Measurements from ENCODE around the gene SMYD4. TPM values are rescaled to one million over a fixed set of nuclear protein-coding genes. Genes with fewer than 3 reads are reported as not detected.

The SMYD4 gene
- total RNA-seq, 1 experiment from 2014 or later = 9.3 TPM

DNA sequence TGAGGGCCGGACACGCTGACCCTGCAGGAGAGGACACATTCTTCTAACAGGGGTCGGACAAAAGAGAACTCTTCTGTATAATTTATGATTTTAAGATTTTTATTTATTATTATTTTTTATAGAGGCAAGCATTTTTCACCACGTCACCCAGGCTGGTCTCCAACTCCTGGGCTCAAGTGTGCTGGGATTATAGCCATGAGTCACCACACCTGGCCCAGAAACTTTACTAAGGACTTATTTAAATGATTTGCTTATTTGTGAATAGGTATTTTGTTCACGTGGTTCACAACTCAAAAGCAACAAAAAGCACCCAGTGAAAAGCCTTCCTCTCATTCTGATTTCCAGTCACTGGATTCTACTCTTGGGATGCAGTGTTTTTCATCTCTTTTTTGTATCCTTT lies 70.2 kb downstream of the SMYD4 start:
- no peaks in the 10 kb centered on the region for H3F3A ChIP-seq (ENCODE audit: low read length, unreplicated experiment)
- no peaks in the 10 kb centered on the region for H3K36me3 ChIP-seq (ENCODE audit: low read depth, low read length)
- H3K9me2 ChIP-seq (replicated peaks; ENCODE audit: low read length) = no peaks in the 10 kb centered on the region
- H3K4me3 ChIP-seq (ENCODE audit: low read length) = no peak overlapping the region
- H3K9me3 ChIP-seq (ENCODE audit: low read length) = no peaks in the 10 kb centered on the region
- intact Hi-C loops (cut with micrococcal nuclease) = no loop called here
- no peak overlapping the region for H3K9ac ChIP-seq (ENCODE audit: low read length)
- H3K79me2 ChIP-seq (ENCODE audit: low read length) = no peaks in the 10 kb centered on the region
- DNase-seq = peak; percentile 53
- ChIA-PET CTCF (no interaction called here), POLR2A (ENCODE audit: unreplicated experiment) (no interaction called here)
- H3K4me1 ChIP-seq (ENCODE audit: insufficient read depth, low read length) = no peaks in the 10 kb centered on the region
- TF ChIP-seq EZH2phosphoT487 (IDR thresholded peaks at IDR 0.05; ENCODE audit: borderline replicate concordance, low read length) (no peak), EZH2 (IDR thresholded peaks at IDR 0.05; ENCODE audit: low read length, unreplicated experiment) (no peak)
- TF ChIP-seq, protein P1, sequence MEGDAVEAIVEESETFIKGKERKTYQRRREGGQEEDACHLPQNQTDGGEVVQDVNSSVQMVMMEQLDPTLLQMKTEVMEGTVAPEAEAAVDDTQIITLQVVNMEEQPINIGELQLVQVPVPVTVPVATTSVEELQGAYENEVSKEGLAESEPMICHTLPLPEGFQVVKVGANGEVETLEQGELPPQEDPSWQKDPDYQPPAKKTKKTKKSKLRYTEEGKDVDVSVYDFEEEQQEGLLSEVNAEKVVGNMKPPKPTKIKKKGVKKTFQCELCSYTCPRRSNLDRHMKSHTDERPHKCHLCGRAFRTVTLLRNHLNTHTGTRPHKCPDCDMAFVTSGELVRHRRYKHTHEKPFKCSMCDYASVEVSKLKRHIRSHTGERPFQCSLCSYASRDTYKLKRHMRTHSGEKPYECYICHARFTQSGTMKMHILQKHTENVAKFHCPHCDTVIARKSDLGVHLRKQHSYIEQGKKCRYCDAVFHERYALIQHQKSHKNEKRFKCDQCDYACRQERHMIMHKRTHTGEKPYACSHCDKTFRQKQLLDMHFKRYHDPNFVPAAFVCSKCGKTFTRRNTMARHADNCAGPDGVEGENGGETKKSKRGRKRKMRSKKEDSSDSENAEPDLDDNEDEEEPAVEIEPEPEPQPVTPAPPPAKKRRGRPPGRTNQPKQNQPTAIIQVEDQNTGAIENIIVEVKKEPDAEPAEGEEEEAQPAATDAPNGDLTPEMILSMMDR (conservative IDR thresholded peaks at IDR 0.05; ENCODE audit: low read depth, low read length) = no peak
- no peak overlapping the region for H3K27ac ChIP-seq (ENCODE audit: low read length)
- no TSS peak for BruUV-seq (replicated peaks)
- no peaks in the 10 kb centered on the region for H4K20me1 ChIP-seq (ENCODE audit: low read length)
- no peak overlapping the region for H3K4me2 ChIP-seq (ENCODE audit: low read length)
- no peak overlapping the region for H2AFZ ChIP-seq (ENCODE audit: low read length)
- H3K27me3 ChIP-seq (ENCODE audit: low read length) = no peaks in the 10 kb centered on the region
- 0 out of 2 replicates have a peak, but pooled peaks have one; percentile 45 for ATAC-seq

GRCh38 chr17:1758807-1759206 lies 70.9 kb downstream of the SMYD4 start:
- Histone ChIP-seq H2AFZ (ENCODE audit: low read length) (no peak overlapping the region), H3K36me3 (ENCODE audit: low read depth, low read length) (no peaks in the 10 kb centered on the region), H3K9ac (ENCODE audit: low read length) (no peak overlapping the region), H4K20me1 (ENCODE audit: low read length) (no peaks in the 10 kb centered on the region), H3F3A (ENCODE audit: low read length, unreplicated experiment) (no peaks in the 10 kb centered on the region), H3K27me3 (ENCODE audit: low read length) (no peaks in the 10 kb centered on the region), H3K4me1 (ENCODE audit: insufficient read depth, low read length) (no peaks in the 10 kb centered on the region), H3K4me2 (ENCODE audit: low read length) (no peak overlapping the region), H3K9me3 (ENCODE audit: low read length) (no peaks in the 10 kb centered on the region), H3K79me2 (ENCODE audit: low read length) (no peaks in the 10 kb centered on the region), H3K27ac (ENCODE audit: low read length) (no peak overlapping the region), H3K4me3 (ENCODE audit: low read length) (no peak overlapping the region), H3K9me2 (replicated peaks; ENCODE audit: low read length) (no peaks in the 10 kb centered on the region)
- TF ChIP-seq, protein P1 (conservative IDR thresholded peaks at IDR 0.05; ENCODE audit: low read depth, low read length) = no peak
- TF ChIP-seq EZH2phosphoT487 (IDR thresholded peaks at IDR 0.05; ENCODE audit: borderline replicate concordance, low read length) = no peak
- TF ChIP-seq EZH2 (IDR thresholded peaks at IDR 0.05; ENCODE audit: low read length, unreplicated experiment) = no peak
- ChIA-PET CTCF (no interaction called here), POLR2A (ENCODE audit: unreplicated experiment) (no interaction called here)
- intact Hi-C loops (cut with micrococcal nuclease) = no loop called here
- ATAC-seq (no peak), DNase-seq (no peak)
- no TSS peak for BruUV-seq (replicated peaks)

DNA sequence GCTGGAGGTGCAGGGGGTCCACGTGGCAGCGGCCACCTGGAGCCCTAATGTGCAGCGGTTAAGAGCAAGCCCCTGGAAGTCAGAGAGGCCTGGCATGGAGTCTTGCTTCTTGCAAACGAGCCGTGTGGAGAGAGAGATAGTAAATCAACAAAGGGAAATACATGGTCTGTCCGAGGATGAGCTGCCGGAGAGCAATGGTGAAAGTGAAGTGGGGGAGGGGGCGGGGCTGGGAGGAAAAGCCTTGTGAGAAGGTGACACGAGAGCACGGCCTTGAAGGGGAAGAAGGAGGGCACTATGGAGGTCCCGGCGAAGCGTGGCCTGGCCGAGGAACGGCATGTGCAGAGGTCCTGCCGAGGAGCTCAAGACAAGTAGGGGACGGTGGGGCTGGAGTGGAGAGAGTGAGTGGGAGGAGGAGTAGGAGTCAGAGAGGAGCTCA lies 73.9 kb downstream of the SMYD4 start:
- Histone ChIP-seq H3K27ac (ENCODE audit: low read length) (no peak overlapping the region), H3K9ac (ENCODE audit: low read length) (no peak overlapping the region), H3K4me2 (ENCODE audit: low read length) (no peak overlapping the region), H2AFZ (ENCODE audit: low read length) (no peak overlapping the region), H3K27me3 (ENCODE audit: low read length) (no peaks in the 10 kb centered on the region), H3F3A (ENCODE audit: low read length, unreplicated experiment) (no peaks in the 10 kb centered on the region), H3K4me3 (ENCODE audit: low read length) (no peak overlapping the region), H3K4me1 (ENCODE audit: insufficient read depth, low read length) (peaks cover 14% of the 10 kb centered on the region), H4K20me1 (ENCODE audit: low read length) (no peaks in the 10 kb centered on the region), H3K36me3 (ENCODE audit: low read depth, low read length) (no peaks in the 10 kb centered on the region), H3K9me3 (ENCODE audit: low read length) (no peaks in the 10 kb centered on the region), H3K79me2 (ENCODE audit: low read length) (no peaks in the 10 kb centered on the region), H3K9me2 (replicated peaks; ENCODE audit: low read length) (no peaks in the 10 kb centered on the region)
- ChIA-PET CTCF (no interaction called here), POLR2A (ENCODE audit: unreplicated experiment) (no interaction called here)
- no peak for DNase-seq
- no peak for ATAC-seq
- intact Hi-C loops (cut with micrococcal nuclease) = no loop called here
- no TSS peak for BruUV-seq (replicated peaks)
- TF ChIP-seq, protein P1 (conservative IDR thresholded peaks at IDR 0.05; ENCODE audit: low read depth, low read length) = no peak
- TF ChIP-seq EZH2 (IDR thresholded peaks at IDR 0.05; ENCODE audit: low read length, unreplicated experiment) (no peak), EZH2phosphoT487 (IDR thresholded peaks at IDR 0.05; ENCODE audit: borderline replicate concordance, low read length) (no peak)

Data from PC-3 (cell line).